Tracheal epithelial cell (primary cell): ENCODE measurements around the gene PEX11G. TPM values are rescaled to one million over a fixed set of nuclear protein-coding genes. Genes with fewer than 3 reads are reported as not detected.

Experiments used
- total RNA-seq: library from RNA; depleted of rRNA; stranded (reverse); fragments of >200 nt; gene quantifications from 2 replicates; pipeline ENCODE4 v1.2.1, GENCODE V29; 2014

Gene PEX11G
- total RNA-seq = 2.4 and 2.6 TPM in 2 replicates

GRCh38 chr19:7488736-7489353 is at the start of gene PEX11G:
Gene PEX11G, minus strand, starts transcription at chr19:7489035. Its CDS starts 25 bp downstream, at chr19:7489010.

GRCh38 chr19:7535047-7535997 is 46.5 kb upstream of the PEX11G start, which contains the start of gene PNPLA6:
Gene PNPLA6, plus strand, starts transcription at chr19:7535717. Its CDS starts 72 bp downstream, at chr19:7535789.

GRCh38 chr19:7522072-7522922 is 33.5 kb upstream of the PEX11G start, which contains the start of gene MCOLN1:
Gene MCOLN1, plus strand, starts transcription at chr19:7522624. Its CDS starts 127 bp downstream, at chr19:7522751.

GRCh38 chr19:7515645-7516151 is 26.9 kb upstream of the PEX11G start, which contains the start of gene ZNF358:
Gene ZNF358, plus strand, starts transcription at chr19:7516103. Its CDS starts 3,140 bp downstream, at chr19:7519243.

Other genes starting within 250 kb of the PEX11G start
- gene INSR, start 194.6 kb downstream of the PEX11G start, total RNA-seq = 6.7 and 11.5 TPM in 2 replicates
- gene ARHGEF18, start 140.1 kb downstream of the PEX11G start, total RNA-seq = 86.5 and 87.0 TPM in 2 replicates
- gene ZNF358, start 27.1 kb upstream of the PEX11G start, total RNA-seq = 9.8 and 17.8 TPM in 2 replicates
- 1.9 and 5.3 TPM in 2 replicates for gene MCOLN1, start 33.6 kb upstream of the PEX11G start, total RNA-seq
- gene PNPLA6, start 46.7 kb upstream of the PEX11G start, total RNA-seq = 63.5 and 87.2 TPM in 2 replicates
- gene CAMSAP3, start 106.8 kb upstream of the PEX11G start, total RNA-seq = 3.8 and 12.3 TPM in 2 replicates
- gene XAB2, start 140.5 kb upstream of the PEX11G start, total RNA-seq = 22.4 and 31.8 TPM in 2 replicates
- 6.0 and 8.0 TPM in 2 replicates for gene PET100, start 140.8 kb upstream of the PEX11G start, total RNA-seq
- not detected in 2 replicates for gene PCP2, start 144.7 kb upstream of the PEX11G start, total RNA-seq
- 47.5 and 57.6 TPM in 2 replicates for gene STXBP2, start 148.1 kb upstream of the PEX11G start, total RNA-seq
- gene RETN, start 180.0 kb upstream of the PEX11G start, total RNA-seq = not detected in 2 replicates
- not detected in 2 replicates for gene MCEMP1, start 188.1 kb upstream of the PEX11G start, total RNA-seq
- 74.0 and 75.9 TPM in 2 replicates for gene TRAPPC5, start 191.8 kb upstream of the PEX11G start, total RNA-seq
- gene FCER2, start 213.1 kb upstream of the PEX11G start, total RNA-seq = not detected in 2 replicates
- gene CLEC4G, start 243.1 kb upstream of the PEX11G start, total RNA-seq = not detected in 2 replicates